ENCODE measurements around the gene CHMP6.

Gene CHMP6

DNA sequence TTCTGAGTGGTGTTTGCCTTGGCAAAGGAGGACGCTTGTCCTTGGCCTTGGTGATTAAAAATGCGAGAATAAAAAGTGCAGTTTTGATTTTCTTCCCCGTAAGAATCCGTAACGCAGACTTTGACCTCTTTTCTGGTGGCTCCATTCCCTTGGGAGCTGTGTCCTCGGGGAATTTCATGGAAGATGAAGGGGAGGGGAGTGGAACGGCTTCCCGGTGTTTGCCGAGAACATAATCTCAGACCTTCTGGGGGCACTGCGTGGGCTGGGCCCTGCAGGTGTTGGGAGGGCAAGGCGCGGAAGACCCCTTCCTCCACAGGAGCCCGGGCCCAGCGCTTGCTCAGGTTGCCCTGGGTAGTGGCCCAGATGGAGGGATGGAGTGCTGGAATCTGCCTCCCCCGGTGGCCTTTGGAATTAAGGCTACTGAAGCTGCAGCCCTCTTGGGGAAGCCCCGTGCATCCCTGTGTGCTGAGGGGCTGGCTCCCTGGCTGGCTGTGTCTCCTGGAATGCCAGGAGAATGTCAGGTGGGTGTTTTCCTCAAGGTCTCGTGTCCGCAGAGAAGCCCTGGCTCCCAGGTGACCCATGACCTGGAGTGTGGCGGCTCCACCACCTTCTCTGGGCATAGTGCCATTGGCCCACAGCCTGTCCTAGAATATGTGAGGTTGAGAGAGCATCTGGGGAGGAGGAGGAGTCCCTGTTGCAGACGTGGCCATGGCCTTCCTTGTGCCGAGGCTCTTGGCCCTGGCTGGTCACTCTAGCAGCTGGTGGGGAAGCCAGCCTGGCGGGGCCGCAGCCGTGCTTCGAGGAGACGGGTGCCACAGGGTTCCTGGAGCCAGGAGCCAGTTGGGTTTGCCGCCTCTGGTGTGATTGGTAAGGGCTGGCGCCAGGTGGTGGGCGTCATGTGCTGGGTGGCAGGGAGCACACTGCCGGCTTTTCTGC, 46.4 kb downstream of the CHMP6 start:
- no peak overlapping the region for H3K4me3 ChIP-seq (ENCODE audit: low read depth, low read length)
- TF ChIP-seq CTCF (IDR thresholded peaks at IDR 0.05; ENCODE audit: low read depth, low read length, missing control alignments) = no peak
- no peak for DNase-seq (ENCODE audit: low read depth)

- TF ChIP-seq CTCF (IDR thresholded peaks at IDR 0.05; ENCODE audit: low read depth, low read length, missing control alignments) = no peak
- no peak for DNase-seq (ENCODE audit: low read depth)
- H3K4me3 ChIP-seq (ENCODE audit: low read depth, low read length) = no peak overlapping the region
Observed at GRCh38 chr17:81039096-81039495, 47.5 kb downstream of the CHMP6 start.

- DNase-seq (ENCODE audit: low read depth) = no peak
- no peak overlapping the region for H3K4me3 ChIP-seq (ENCODE audit: low read depth, low read length)
- no peak for TF ChIP-seq CTCF (IDR thresholded peaks at IDR 0.05; ENCODE audit: low read depth, low read length, missing control alignments)
Observed at GRCh38 chr17:81039854-81040758, 48.5 kb downstream of the CHMP6 start.

DNA sequence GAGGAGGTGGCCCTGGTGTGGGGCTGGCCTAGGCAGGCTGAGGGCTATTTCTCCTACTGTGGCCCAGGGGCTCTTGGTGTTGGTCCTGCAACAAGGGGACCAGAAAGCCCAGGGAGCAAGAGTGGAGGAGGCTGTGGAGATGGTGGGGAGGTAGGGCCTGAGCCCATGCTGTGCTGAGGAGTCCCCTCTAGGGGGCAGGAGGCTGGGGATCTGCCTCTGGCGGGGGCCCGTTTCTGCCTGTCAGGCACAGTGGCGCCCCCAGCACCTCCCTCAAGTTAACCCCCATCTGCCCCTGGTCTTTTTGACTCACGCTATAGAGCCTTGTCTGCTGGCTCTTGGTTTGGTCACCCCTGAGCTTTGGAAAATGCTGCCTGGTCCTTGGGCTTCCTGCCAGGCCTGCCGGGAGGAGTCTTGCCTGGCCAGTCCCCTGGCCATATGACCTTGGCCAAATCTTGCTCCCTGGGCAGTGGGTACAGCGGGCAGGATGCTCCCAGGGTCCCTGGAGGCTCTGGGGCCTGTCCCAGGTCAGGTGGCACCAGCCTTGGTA, 49.2 kb downstream of the CHMP6 start:
- H3K4me3 ChIP-seq (ENCODE audit: low read depth, low read length) = no peak overlapping the region
- no peak for DNase-seq (ENCODE audit: low read depth)
- peak; percentile 59 for TF ChIP-seq CTCF (IDR thresholded peaks at IDR 0.05; ENCODE audit: low read depth, low read length, missing control alignments)

GRCh38 chr17:81042606-81043005, 51.0 kb downstream of the CHMP6 start:
- no peak for TF ChIP-seq CTCF (IDR thresholded peaks at IDR 0.05; ENCODE audit: low read depth, low read length, missing control alignments)
- DNase-seq (ENCODE audit: low read depth) = no peak
- no peak overlapping the region for H3K4me3 ChIP-seq (ENCODE audit: low read depth, low read length)

- TF ChIP-seq CTCF (IDR thresholded peaks at IDR 0.05; ENCODE audit: low read depth, low read length, missing control alignments) = no peak
- no peak for DNase-seq (ENCODE audit: low read depth)
- H3K4me3 ChIP-seq (ENCODE audit: low read depth, low read length) = no peak overlapping the region
Observed at GRCh38 chr17:81043319-81043724, 51.7 kb downstream of the CHMP6 start.

Data from GM12864 (cell line).